ENCODE data around the gene DHODH. TPM values are rescaled to one million over a fixed set of nuclear protein-coding genes. Genes with fewer than 3 reads are reported as not detected.

Gene DHODH
- total and polyA plus RNA-seq, 2 donors (not counting 3 experiments of a cell fraction or from before 2014, with no cell fraction given), result 5.8 to 9.2 TPM

DNA sequence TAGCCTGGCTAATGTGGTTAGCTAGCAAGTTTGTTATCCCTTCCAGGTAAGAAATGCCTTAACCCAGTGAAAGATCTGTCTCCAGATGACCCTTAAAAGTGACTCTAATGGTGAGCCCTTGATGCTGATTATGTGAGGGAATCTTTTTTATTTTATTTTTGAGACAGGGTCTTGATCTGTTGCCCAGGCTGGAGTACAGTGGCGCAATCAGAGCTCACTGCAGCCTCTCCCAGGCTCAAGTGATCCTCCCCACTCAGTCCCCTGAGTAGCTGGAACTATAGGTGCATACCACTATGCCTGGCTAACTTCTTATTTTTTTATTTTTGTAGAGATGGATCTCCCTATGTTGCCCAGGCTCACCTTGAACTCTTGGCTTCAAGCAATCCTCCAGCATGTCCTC is 35.0 kb downstream of the DHODH start:
- DNase-seq (ENCODE audit: low read depth, low spot score) (no peak), FAIRE-seq (no peak)
- ChIA-PET CTCF (no interaction called here), POLR2A (no interaction called here)
- Histone ChIP-seq H3K36me3 (ENCODE audit: control insufficient read depth in 2 of 2, extremely low read depth in 1 of 2, insufficient read depth in 2 of 2, low read length in 2 of 2) (no peaks in the 10 kb centered on the region), H3K27ac (ENCODE audit: insufficient read depth, low read depth, low read length) (no peak overlapping the region), H3K9me1 (replicated peaks; ENCODE audit: control insufficient read depth, extremely low read depth, insufficient read depth, low read length) (no peaks in the 10 kb centered on the region), H4K20me1 (replicated peaks; ENCODE audit: control insufficient read depth, extremely low read depth, insufficient read depth, low read length) (no peaks in the 10 kb centered on the region), H3K9ac (replicated peaks; ENCODE audit: extremely low read depth, insufficient read depth, low read length) (no peak overlapping the region), H3K4me1 (ENCODE audit: control insufficient read depth, extremely low read depth, insufficient read depth, low read length) (no peaks in the 10 kb centered on the region), H3K79me2 (ENCODE audit: control insufficient read depth, insufficient read depth, low read length) (no peaks in the 10 kb centered on the region), H2AFZ (ENCODE audit: low read depth, low read length) (no peak overlapping the region), H3K9me3 (replicated peaks; ENCODE audit: control insufficient read depth, insufficient read depth, low read length) (no peaks in the 10 kb centered on the region), H3K4me3 (replicated peaks in 1 of 3; ENCODE audit: insufficient read depth in 1 of 3, low read depth in 1 of 3, low read length in 3 of 3) (no peak overlapping the region), H3K27me3 (ENCODE audit: control insufficient read depth in 2 of 2, insufficient read depth in 2 of 2, low read length in 2 of 2) (no peaks in the 10 kb centered on the region), H3K4me2 (ENCODE audit: insufficient read depth, low read length) (no peak overlapping the region)
- BruUV-seq (replicated peaks), result no TSS peak
- intact Hi-C loops (cut with micrococcal nuclease), result no loop called here
- TF ChIP-seq POLR2AphosphoS5 (IDR thresholded peaks at IDR 0.05; ENCODE audit: insufficient read depth, low read depth, low read length) (no peak), EZH2 (IDR thresholded peaks at IDR 0.05; ENCODE audit: borderline replicate concordance, low read depth, low read length, severe bottlenecking) (no peak), JUN (IDR thresholded peaks at IDR 0.05; ENCODE audit: borderline replicate concordance, insufficient read depth, insufficient read length, low read depth) (no peak), POLR2A (IDR thresholded peaks at IDR 0.05; ENCODE audit: low read depth, low read length) (no peak), MYC (IDR thresholded peaks at IDR 0.05; ENCODE audit: low read depth, low read length) (no peak), GATA2 (IDR thresholded peaks at IDR 0.05; ENCODE audit: insufficient read depth, insufficient read length, low read depth, low read length) (no peak), CTCF (IDR thresholded peaks at IDR 0.05; ENCODE audit: extremely low read depth in 1 of 2, insufficient read depth in 1 of 2, low read depth in 1 of 2, low read length in 2 of 2) (no peak)
- TF ChIP-seq, protein P1, sequence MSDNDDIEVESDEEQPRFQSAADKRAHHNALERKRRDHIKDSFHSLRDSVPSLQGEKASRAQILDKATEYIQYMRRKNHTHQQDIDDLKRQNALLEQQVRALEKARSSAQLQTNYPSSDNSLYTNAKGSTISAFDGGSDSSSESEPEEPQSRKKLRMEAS (IDR thresholded peaks at IDR 0.05; ENCODE audit: insufficient read depth, insufficient read length), result no peak
- dilution Hi-C loops (cut with MboI; ENCODE audit: extremely low pct_ligation_motif_present, low sequenced_read_pairs), result no loop called here
